GM23338 (cell line): ENCODE measurements around the gene PRKAR1B. TPM values are rescaled to one million over a fixed set of nuclear protein-coding genes. Genes with fewer than 3 reads are reported as not detected.

Experiments used
- ATAC-seq: fragments of 200-7000 bp; cut with Tn5 transposase; 3 replicates; pipeline ENCODE4 v1.9.1; 2020
- DNase-seq: peaks from one replicate; pipeline ENCODE4 v3.0.0-alpha.2; 2015; ENCODE audit warnings: low spot score
- H2AFZ ChIP-seq: fragments of 200-600 bp; sonication (generic); 2 replicates; pipeline ENCODE4 v1.8.0; 2016; ENCODE audit warnings: antibody characterized with exemption, mild to moderate bottlenecking, moderate library complexity
- H3F3A ChIP-seq: fragments of 200-600 bp; sonication (generic); replicated peaks from 2 replicates; pipeline ENCODE4 v1.8.0; 2017; ENCODE audit warnings: antibody characterized with exemption, mixed run types, low read depth
- H3K27ac ChIP-seq: fragments of 200-600 bp; sonication (generic); 2 replicates; pipeline ENCODE4 v1.6.1; 2016; ENCODE audit warnings: low read depth
- H3K27me3 ChIP-seq: fragments of 200-600 bp; sonication (generic); 2 replicates; pipeline ENCODE4 v1.8.0; 2016; ENCODE audit warnings: mild to moderate bottlenecking, mixed run types, moderate library complexity; ENCODE audit not compliant: insufficient read depth
- H3K36me3 ChIP-seq: fragments of 200-600 bp; sonication (generic); 2 replicates; pipeline ENCODE4 v1.8.0; 2016; ENCODE audit warnings: mild to moderate bottlenecking; ENCODE audit not compliant: insufficient read depth
- H3K4me1 ChIP-seq: fragments of 200-600 bp; sonication (generic); 2 replicates; pipeline ENCODE4 v1.8.0; 2016; ENCODE audit warnings: mild to moderate bottlenecking, moderate library complexity; ENCODE audit not compliant: insufficient read depth
- H3K4me2 ChIP-seq: fragments of 200-600 bp; sonication (generic); 2 replicates; pipeline ENCODE4 v1.7.1; 2017; ENCODE audit warnings: mixed run types
- H3K4me3 ChIP-seq: fragments of 200-600 bp; sonication (generic); 2 replicates; pipeline ENCODE4 v1.6.1; 2016; ENCODE audit warnings: mixed run types
- H3K79me2 ChIP-seq: fragments of 200-600 bp; sonication (generic); replicated peaks from 2 replicates; pipeline ENCODE4 v1.8.0; 2017; ENCODE audit warnings: mild to moderate bottlenecking; ENCODE audit not compliant: insufficient read depth
- H3K9me2 ChIP-seq: fragments of 200-600 bp; sonication (generic); 2 replicates; pipeline ENCODE4 v1.8.0; 2017; ENCODE audit not compliant: insufficient read depth
- H4K20me1 ChIP-seq: fragments of 200-600 bp; sonication (generic); replicated peaks from 2 replicates; pipeline ENCODE4 v1.8.0; 2017; ENCODE audit warnings: mild to moderate bottlenecking; ENCODE audit not compliant: insufficient read depth
- H3K27ac Mint-ChIP-seq: 2 replicates; pipeline ENCODE4 v1.8.0; 2020; ENCODE audit warnings: inconsistent platforms, mild to moderate bottlenecking, moderate library complexity, mixed read lengths
- H3K27me3 Mint-ChIP-seq: 3 replicates; pipeline ENCODE4 v1.8.0; 2022; ENCODE audit warnings: low read depth, mild to moderate bottlenecking, moderate library complexity, mixed read lengths, inconsistent platforms; ENCODE audit not compliant: insufficient read depth, poor library complexity
- H3K36me3 Mint-ChIP-seq: 3 replicates; pipeline ENCODE4 v1.8.0; 2021; ENCODE audit warnings: low read depth, mild to moderate bottlenecking, inconsistent platforms, moderate library complexity, mixed read lengths
- H3K4me1 Mint-ChIP-seq: 3 replicates; pipeline ENCODE4 v1.8.0; 2020; ENCODE audit warnings: mild to moderate bottlenecking, inconsistent platforms, mixed read lengths
- H3K4me3 Mint-ChIP-seq: 3 replicates; pipeline ENCODE4 v1.8.0; 2021; ENCODE audit warnings: moderate library complexity, mild to moderate bottlenecking, inconsistent platforms, mixed read lengths
- H3K9me3 Mint-ChIP-seq: 3 replicates; pipeline ENCODE4 v1.8.0; 2020; ENCODE audit warnings: moderate library complexity, mild to moderate bottlenecking, inconsistent platforms, mixed read lengths
- EZH2 ChIP-seq: fragments of 200-600 bp; sonication (generic); IDR thresholded peaks from one replicate; pipeline ENCODE4 v1.8.0; 2017; ENCODE audit warnings: antibody characterized with exemption, mild to moderate bottlenecking, low read depth; ENCODE audit not compliant: unreplicated experiment
- JUNB ChIP-seq: IDR thresholded peaks from one replicate; pipeline ENCODE4 v1.6.1; 2016; ENCODE audit warnings: antibody characterized with exemption; ENCODE audit not compliant: unreplicated experiment
- NANOG ChIP-seq: IDR thresholded peaks from 2 replicates; pipeline ENCODE4 v1.6.1; 2016; ENCODE audit warnings: antibody characterized with exemption, borderline replicate concordance
- POLR2AphosphoS5 ChIP-seq: IDR thresholded peaks from 2 replicates; pipeline ENCODE4 v1.6.1; 2016; ENCODE audit warnings: antibody characterized with exemption, low read depth
- STAT1 ChIP-seq: IDR thresholded peaks from one replicate; pipeline ENCODE4 v1.6.1; 2016; ENCODE audit warnings: antibody characterized with exemption; ENCODE audit not compliant: unreplicated experiment
- polyA plus RNA-seq: library from polyadenylated mRNA; unstranded; fragments of >200 nt; fragmentation: Nextera tagmentation; extraction: Ambion mirVana; gene quantifications from 2 replicates; pipeline ENCODE4 v1.2.1, GENCODE V29; 2016
- total RNA-seq: library from RNA; depleted of rRNA; stranded (reverse); fragments of >200 nt; shearing (Covaris generic); gene quantifications from 2 replicates; pipeline ENCODE4 v1.2.3, GENCODE V29; 2014
- TF ChIP-seq, protein P1 (sequence below), 2 experiments: fragments of 200-600 bp in 1 of 2; sonication (generic) in 1 of 2; conservative IDR thresholded peaks; 2 replicates each; pipeline versions ENCODE4 v1.5.1 to v1.6.1; 2016 to 2017; ENCODE audit warnings: antibody characterized with exemption in 2 of 2, low read depth in 2 of 2, mild to moderate bottlenecking in 2 of 2, moderate library complexity in 1 of 2
- TF ChIP-seq, protein P2 (sequence below): IDR thresholded peaks from 2 replicates; pipeline ENCODE4 v1.6.1; 2016; ENCODE audit warnings: antibody characterized with exemption

Gene PRKAR1B
- total and polyA plus RNA-seq, 2 experiments from 2014 or later = 35.7 to 36.7 TPM

DNA sequence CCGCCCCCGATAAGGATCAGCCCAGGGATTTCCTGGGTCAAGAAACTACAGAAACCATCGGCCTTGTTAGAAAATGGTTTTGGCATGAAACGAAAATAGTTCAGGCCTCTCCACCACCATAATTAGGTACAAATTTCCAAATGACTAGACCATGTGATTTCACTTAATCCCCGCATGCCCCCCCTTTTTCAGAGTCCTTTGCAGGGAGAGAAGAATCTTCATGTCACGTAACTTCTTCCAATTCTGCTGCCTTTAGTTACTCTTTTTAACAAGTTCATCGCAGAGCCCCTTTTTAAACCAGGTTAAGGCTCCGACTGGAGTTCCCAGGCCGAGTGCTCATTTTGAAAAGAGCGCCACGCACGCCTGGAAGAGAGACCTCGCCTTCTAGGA is 210.9 kb downstream of the PRKAR1B start:
- no peaks in the 10 kb centered on the region; the same call in 1 of the 2 replicates for H4K20me1 ChIP-seq
- no peak overlapping the region for H2AFZ ChIP-seq
- H3K4me3 ChIP-seq = peak overlapping the region; percentile 94
- Mint-ChIP-seq H3K4me3 (peak overlapping the region; percentile 83), H3K27me3 (peaks cover 33% of the 10 kb centered on the region), H3K4me1 (peaks cover 35% of the 10 kb centered on the region), H3K36me3 (peaks cover 30% of the 10 kb centered on the region), H3K27ac (peak overlapping the region; percentile 95), H3K9me3 (no peaks in the 10 kb centered on the region; the same call in 1 of the 3 replicates)
- no peaks in the 10 kb centered on the region for H3K9me2 ChIP-seq
- no peak for TF ChIP-seq POLR2AphosphoS5
- peak; percentile 25 for TF ChIP-seq EZH2
- TF ChIP-seq, protein P1, sequence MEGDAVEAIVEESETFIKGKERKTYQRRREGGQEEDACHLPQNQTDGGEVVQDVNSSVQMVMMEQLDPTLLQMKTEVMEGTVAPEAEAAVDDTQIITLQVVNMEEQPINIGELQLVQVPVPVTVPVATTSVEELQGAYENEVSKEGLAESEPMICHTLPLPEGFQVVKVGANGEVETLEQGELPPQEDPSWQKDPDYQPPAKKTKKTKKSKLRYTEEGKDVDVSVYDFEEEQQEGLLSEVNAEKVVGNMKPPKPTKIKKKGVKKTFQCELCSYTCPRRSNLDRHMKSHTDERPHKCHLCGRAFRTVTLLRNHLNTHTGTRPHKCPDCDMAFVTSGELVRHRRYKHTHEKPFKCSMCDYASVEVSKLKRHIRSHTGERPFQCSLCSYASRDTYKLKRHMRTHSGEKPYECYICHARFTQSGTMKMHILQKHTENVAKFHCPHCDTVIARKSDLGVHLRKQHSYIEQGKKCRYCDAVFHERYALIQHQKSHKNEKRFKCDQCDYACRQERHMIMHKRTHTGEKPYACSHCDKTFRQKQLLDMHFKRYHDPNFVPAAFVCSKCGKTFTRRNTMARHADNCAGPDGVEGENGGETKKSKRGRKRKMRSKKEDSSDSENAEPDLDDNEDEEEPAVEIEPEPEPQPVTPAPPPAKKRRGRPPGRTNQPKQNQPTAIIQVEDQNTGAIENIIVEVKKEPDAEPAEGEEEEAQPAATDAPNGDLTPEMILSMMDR (conservative IDR thresholded peaks at IDR 0.05; ENCODE audit: low read depth in 2 of 2) = no peak
- H3K4me1 ChIP-seq = peaks cover 30% of the 10 kb centered on the region
- peaks cover 50% of the 10 kb centered on the region for H3K79me2 ChIP-seq
- no peak for ATAC-seq
- H3K27ac ChIP-seq = peak overlapping the region; percentile 91; the same call in 1 of the 2 replicates
- peaks cover 15% of the 10 kb centered on the region for H3F3A ChIP-seq
- no peaks in the 10 kb centered on the region for H3K36me3 ChIP-seq
- peak; percentile 51 for DNase-seq
- peaks cover 26% of the 10 kb centered on the region for H3K27me3 ChIP-seq
- peak overlapping the region; percentile 97 for H3K4me2 ChIP-seq

GRCh38 chr7:515628-516027 is 211.5 kb downstream of the PRKAR1B start:
- Histone ChIP-seq H3K4me3 (peak overlapping the region; percentile 94), H3K27me3 (peaks cover 20% of the 10 kb centered on the region), H4K20me1 (no peaks in the 10 kb centered on the region; the same call in 1 of the 2 replicates), H3K4me1 (peaks cover 24% of the 10 kb centered on the region), H3K27ac (peak overlapping the region; percentile 91), H3K79me2 (peaks cover 50% of the 10 kb centered on the region), H3F3A (peaks cover 15% of the 10 kb centered on the region), H3K9me2 (no peaks in the 10 kb centered on the region), H2AFZ (no peak overlapping the region), H3K4me2 (peak overlapping the region; percentile 97), H3K36me3 (no peaks in the 10 kb centered on the region)
- Mint-ChIP-seq H3K27me3 (peaks cover 28% of the 10 kb centered on the region), H3K27ac (peak overlapping the region; percentile 95), H3K4me3 (peak overlapping the region; percentile 83), H3K4me1 (peaks cover 35% of the 10 kb centered on the region), H3K9me3 (no peaks in the 10 kb centered on the region; the same call in 1 of the 3 replicates), H3K36me3 (peaks cover 32% of the 10 kb centered on the region)
- DNase-seq (peak; percentile 79), ATAC-seq (peak; percentile 12)
- TF ChIP-seq NANOG = peak; percentile 84
- no peak for TF ChIP-seq JUNB
- TF ChIP-seq POLR2AphosphoS5 = peak; percentile 26; the same call in 1 of the 2 replicates
- TF ChIP-seq, protein P2, sequence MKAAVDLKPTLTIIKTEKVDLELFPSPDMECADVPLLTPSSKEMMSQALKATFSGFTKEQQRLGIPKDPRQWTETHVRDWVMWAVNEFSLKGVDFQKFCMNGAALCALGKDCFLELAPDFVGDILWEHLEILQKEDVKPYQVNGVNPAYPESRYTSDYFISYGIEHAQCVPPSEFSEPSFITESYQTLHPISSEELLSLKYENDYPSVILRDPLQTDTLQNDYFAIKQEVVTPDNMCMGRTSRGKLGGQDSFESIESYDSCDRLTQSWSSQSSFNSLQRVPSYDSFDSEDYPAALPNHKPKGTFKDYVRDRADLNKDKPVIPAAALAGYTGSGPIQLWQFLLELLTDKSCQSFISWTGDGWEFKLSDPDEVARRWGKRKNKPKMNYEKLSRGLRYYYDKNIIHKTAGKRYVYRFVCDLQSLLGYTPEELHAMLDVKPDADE = no peak
- no peak for TF ChIP-seq STAT1
